HG02623 (cell line): Measurements from ENCODE around the gene STAG1.
"Not testable (repeated sequence)": the region's sequence is repeated elsewhere in the genome, so short reads cannot be mapped to it uniquely, and the experiment has no call there.

Experiments
- ATAC-seq: cut with Tn5 transposase; IDR thresholded peaks from one replicate; pipeline ENCODE4 v1.9.1; 2021; ENCODE audit warnings: moderate library complexity; ENCODE audit not compliant: unreplicated experiment

Gene STAG1

DNA sequence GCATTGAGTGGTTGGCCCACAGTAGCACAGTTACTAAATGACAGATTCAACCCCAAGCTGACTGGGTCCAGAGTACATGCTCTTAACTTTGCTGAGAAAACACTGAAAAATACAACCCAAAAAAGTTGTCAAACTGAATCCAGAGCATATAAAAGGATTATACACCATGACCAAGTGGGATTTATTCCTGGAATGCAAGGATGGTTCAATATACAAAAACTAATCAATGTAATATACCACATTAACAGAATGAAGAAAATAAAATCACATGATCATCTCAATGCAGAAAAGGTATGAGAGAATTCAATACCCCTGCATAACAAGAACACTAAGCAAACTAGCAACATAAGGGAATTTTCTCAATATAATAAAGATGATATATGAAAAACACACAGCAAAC, 98.5 kb downstream of the STAG1 start:
- no peak for ATAC-seq

DNA sequence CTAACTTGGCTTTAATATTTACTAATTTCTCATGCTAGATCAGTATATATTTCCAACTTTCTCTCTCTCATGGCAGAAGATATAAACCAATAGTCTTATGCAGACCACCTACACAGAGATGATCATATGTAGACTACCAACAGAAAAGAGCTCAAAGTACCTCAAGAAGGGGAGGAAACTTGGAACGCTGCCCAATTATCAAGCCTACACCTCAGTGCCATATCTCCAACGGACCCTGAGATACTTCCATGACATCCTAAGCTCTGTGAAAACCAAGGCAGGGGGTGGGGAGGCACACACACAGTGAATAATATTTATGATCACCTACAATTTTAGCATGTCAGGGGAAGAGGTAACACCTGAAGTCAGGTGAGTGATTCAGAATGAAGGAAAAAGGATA, 100.6 kb downstream of the STAG1 start:
- ATAC-seq, result no peak

DNA sequence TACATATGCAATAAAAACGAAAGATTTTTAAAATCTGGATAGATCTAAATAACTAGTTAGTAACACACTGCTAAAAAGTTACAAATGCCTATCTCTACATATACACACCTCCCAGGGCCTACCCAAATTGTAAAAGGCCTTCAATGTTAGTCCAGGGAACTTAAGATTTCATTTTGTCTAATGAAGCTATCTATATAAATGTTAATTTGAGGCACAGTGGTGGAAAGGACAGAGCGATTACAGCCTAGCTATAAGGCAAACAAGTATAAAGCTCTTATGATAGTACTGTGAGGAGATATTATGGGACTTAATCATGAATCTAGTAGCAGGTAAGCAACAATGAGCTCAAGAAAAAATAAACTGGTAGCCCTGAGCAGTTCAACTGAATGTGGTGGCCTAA, 101.7 kb downstream of the STAG1 start:
- no peak for ATAC-seq

DNA sequence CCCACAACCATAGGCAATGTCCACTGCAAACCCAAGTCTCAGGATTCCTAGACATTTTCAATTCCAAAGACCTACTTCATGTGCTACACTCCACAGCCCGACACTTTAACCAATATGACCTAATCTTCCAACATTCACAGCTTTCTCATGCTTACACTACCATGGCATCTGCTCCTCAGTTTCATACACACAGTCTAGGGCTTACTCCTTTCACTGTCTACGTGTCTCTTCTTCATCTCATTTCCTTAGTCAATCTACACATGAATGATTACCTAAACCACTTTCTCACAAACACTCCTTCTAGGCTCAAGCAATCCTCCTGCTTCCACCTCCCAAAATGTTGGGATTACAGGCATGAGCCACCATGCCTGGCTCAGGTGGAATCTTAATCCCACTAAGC, 106.3 kb downstream of the STAG1 start:
- ATAC-seq, result peak; percentile 71

DNA sequence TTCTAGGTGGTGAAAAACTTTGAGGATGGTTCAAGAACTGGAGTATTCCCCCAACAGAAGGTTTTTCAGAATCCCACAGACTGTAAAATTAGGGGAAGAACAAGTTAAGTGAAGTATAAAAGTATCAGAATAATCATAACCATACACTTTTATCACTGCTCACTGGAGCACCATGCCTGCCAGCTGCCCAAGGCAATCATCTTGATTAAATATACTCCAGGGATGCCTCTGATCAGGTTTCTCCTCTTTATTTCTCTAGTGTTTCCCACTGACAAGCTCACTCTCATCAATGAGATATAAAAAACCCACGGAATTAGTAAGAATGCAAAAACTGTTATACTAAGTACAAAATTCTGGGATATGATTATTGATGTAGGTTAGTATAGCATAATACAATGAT, 108.0 kb downstream of the STAG1 start:
- no peak for ATAC-seq

DNA sequence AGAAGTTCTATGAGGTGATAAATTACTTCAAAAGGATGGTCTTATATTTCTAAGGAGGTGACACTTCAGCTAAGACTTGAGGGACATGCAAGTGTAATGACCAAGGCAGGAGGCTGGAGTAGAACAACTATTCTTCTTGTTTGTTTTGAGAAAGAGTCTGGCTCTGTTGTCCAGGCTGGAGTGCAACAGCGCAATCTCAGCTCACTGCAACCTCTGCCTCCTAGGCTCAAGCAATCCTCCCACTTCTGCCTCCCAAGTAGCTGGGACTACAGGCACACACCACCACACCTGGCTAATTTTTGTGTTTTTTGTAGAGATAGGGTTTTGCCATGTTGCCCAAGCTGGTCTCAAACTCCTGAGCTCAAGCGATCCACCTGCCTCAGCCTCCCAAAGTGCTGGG, 108.8 kb downstream of the STAG1 start:
- not testable (repeated sequence) for ATAC-seq

DNA sequence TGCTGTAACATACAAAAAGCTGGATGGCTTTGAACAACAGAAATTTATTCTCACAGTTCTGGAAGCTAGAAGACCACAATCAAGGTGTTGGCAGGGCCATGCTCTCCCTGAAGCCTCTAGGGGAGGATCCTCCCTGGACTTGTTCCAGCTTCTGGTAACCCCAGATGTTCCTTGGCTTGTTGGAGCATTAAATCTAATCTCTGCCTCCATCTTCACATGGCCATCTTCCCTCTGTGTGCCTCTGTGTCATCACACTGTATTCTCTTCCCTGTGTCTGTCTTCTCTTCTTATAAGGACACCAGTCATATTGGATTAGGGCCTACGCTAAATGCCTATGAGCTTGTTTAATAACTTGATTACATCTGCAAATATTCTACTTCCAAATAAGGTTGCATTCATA, 109.5 kb downstream of the STAG1 start:
- no peak for ATAC-seq

DNA sequence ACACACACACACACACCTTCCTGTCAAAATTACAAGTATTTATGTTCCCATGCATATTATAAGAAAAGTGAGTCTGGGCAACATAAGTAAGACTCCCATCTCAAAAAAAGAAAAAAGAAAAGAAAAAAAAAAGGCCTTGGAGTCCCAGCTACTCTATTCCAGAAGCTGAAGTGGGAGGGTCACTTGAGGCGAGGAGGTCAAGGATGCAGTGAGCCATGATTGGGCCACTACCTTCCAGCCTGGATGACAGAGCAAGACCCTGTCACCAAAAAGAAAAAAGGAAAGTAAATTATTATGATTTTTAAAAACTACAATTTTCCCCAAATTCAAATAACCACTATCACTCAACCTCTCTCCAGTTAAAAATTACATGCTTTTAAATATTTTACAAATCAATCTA, 113.1 kb downstream of the STAG1 start:
- no peak for ATAC-seq

DNA sequence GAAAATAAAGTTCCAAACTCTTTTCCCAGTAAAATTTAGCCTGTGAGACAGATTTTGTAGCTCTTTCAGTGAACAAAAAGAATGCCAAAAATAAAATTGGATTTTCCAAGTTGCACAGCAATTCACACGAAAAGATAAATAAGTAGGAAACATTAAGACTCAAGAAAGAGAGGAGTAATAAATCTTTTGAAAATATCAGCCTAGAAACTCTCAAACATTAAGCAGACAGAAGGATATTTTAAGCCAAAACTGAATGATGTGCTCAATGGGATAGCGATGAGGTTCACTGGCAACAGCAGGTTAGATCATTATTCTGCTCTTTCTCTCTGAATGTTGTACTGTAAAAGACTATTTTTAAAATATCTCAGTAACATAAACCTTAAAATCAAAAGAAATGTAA, 115.0 kb downstream of the STAG1 start:
- ATAC-seq, result no peak

DNA sequence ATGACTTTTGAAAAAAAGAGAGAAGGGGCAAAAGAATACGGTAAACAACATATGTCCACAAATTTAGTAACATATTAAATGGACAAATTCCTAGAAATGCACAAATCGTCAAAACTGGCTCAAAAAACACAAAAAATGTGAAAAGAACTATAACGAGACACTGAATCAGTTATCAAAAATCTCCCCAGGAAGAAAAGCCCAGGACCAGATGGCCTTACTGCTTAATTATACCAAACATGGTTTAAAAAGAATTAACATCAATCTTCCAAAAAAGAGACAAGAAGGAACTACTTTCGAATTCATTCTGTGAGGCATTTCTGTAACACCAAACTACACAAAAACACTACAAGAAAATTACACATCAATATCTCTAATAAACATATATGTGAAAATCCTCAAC, 117.4 kb downstream of the STAG1 start:
- no peak for ATAC-seq

DNA sequence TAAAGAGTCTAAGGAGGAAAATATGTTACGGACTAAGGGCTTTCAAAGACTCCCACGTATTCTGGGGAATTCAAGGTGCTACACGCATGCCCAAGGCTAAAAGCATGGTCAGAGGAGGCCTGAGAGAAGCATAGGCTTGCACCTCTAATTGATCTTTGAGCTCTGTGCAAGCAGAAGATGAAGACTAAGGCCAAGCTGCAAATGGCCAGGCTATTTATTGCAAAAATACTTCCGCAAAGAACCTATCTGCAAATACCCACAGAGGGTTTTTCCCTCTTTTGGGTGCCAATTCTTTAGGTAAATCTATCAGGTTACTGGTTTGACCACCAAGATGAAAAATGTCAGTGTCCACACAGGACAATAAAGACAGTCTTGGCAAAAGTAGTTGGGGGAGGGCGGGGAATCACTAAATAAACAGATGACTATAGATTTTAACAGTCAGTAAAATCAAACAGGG, 119.5 kb downstream of the STAG1 start:
- ATAC-seq, result no peak

DNA sequence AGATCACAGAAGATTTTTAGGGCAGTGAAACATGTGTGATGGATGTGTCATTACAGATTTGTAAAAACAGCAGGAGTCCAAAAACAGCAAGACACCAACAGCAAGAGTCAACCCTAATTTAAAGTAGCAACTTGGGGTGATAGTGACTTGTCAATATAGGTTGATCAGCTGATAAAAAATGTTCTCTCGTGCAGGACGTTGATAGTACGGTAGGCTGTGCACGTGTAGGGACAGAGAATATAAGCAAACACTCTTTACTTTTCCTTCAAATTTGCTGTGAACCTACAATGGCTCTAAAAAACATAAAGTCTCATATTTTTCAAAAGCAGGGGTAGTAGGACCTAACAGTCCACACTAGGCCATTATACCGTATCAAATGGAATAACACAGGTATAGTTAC, 120.8 kb downstream of the STAG1 start:
- ATAC-seq, result no peak

DNA sequence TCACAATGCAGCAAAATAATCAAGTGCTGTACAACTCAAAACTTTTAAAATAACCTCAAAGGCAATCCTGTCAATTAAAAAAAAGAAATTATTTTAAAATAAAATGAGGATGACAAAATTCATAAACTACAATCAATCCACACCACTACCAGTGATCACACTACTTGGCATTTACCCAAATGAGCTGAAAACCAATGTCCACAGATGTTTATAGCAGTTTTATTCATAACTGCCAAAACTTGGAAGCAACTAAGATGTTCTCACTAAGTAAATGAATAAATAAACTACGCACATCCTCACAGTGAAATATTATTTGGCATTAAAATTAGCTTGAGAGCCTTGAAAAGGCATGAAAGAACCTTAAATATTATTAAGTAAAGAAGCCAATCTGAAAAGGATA, 121.3 kb downstream of the STAG1 start:
- no peak for ATAC-seq

DNA sequence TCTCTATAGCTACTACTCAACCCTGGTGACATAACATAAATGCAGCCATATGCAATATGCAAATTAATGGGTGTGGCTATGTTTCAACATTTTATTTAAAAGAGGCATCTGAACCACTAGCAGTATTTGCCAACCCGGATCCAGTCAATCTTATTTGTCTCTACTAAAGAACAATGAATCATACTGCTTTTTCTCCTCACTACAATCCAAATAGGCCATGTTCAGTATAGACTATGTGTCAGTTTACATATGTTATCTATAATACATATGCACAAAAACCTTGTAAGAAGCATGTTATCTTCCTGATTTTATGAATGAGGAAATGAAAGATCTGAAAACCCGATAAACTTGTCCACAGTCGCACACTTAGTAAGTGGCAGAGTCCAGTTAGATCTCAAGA, 125.7 kb downstream of the STAG1 start:
- no peak for ATAC-seq

DNA sequence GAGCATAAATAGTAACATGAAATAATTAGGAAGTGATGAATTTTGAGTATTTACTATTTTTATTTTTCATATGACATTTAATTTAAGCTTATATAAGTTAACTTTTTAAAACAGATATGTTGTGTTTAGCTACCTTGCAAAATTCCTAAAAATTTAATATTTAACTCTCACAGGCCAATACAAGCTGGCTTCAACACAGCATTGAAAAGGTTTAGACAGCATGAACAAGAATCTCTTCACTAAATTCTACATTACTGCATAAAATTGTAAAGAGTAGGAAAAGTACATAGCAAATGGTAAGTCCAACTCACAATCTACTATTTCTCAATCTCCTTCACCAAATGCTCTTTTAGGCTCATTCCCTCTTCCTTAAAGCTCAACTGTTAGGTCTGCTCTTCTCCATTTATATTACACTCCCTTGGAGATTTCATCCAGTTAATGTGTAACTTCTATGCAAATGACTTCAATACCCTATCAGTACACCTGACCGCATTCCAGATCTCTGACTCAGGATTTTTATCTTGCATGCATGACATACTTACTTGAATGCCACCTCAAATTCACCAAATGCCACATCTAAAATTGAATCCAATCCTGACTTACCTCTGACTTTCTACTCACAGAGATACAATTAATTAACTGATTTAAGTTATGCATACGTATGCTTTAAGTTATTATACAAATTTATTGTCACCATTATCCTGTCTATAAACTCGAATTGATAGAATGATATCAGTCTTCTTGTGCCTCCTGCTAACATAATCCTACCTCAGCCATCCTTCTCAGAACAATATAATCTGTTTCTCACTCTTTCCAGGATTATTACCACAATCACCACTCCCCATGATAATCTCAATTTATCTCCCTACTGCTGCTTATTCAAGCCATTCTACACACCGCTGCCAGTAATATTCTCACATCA, 127.0 kb downstream of the STAG1 start:
- no peak for ATAC-seq

DNA sequence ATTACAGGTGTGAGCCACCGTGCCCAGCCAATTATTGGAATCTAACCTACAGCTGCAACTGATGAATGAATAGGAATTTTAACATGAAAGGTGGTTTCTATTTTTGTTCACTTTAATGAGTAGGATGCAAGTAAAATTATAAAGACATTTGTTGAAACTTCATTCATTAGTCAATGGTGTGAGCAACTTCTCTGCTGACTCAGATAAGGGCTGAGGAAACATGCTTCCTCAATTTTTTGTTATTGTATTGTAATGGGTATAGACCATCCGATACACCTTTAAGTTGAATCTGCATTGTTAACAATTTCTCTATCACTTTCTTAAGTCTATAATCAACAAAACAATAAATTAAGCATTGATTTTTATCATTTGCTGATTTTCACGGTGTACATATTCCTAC, 127.8 kb downstream of the STAG1 start:
- ATAC-seq, result no peak

DNA sequence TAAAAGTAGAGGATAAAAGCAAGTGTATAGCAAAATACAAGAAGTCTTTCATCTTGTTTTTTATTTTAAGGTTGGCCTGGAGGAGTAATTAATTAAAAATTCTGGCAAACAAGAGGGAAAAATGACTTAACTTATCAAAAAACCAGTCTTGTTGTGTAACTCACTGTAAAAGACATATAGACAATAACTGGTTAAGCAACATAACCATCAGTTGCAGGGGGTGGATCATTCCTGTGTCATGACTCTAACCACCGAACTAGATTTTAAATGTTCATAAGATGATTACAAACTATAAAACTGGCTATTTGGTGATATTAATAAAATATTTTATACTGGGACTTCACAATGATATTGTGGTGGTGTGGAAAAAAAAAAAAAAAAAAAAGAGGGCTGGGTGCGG, 130.6 kb downstream of the STAG1 start:
- ATAC-seq, result no peak

DNA sequence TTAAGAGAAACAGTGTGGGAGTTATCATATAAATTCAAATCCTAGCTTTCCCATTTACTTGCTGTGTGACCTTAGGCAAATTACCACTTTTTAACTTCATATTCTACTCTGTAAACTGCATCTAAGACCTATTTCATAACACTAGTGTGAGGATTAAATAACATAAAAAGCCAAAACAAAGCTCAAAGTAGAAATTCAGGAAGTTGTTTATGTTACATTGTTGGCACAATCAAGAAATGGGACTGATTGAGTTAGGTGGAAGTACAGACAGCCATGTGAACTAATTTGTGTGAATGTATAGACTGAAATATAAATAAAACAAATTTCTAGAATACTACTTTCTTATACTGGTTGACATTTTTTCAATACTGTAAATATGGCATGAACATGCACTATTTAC, 131.7 kb downstream of the STAG1 start:
- no peak for ATAC-seq

DNA sequence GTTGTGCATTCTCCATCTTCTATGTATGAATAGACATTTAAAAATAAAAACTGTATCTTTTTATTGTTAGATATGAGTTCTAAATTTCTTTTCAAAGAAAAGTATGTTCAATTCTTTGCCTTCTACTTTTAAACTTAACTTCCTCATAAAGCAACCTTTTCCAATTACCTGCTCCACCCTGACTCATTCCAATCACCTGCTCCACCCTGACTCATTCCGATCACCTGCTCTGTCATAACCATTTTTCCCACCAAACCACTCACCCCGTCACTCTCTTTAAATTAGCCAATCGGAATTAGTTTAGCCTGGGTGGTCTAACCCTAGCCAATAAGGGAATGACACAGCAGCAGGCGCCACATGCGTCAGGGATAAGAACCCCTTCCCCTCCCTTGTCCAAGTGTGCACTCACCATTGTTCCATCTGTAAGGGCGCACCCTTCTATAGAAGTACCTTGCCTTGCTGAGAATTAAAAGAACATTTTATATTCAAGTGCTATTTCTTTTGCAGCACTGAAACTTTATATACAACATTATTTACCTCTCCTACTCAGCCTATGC, 134.1 kb downstream of the STAG1 start:
- ATAC-seq, result not testable (repeated sequence)

DNA sequence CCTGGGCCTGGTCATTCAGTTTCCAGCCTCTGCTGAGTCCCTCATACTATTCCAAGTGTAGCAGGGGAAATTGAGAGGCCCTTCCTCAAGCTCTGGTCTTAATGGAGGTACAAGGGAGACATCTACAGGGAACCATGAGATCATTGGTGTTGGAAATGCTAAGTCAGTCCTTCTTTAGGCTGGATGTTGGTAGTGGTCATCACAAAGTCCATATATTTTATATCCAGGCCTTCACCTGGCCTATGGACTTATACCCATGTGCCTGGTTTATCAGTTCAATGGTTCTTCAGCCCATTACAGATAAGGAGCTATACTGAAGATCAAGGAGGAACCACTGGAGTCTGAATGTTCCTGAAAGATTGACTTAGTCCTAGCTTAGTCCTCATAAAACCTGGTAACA, 135.0 kb downstream of the STAG1 start:
- no peak for ATAC-seq

DNA sequence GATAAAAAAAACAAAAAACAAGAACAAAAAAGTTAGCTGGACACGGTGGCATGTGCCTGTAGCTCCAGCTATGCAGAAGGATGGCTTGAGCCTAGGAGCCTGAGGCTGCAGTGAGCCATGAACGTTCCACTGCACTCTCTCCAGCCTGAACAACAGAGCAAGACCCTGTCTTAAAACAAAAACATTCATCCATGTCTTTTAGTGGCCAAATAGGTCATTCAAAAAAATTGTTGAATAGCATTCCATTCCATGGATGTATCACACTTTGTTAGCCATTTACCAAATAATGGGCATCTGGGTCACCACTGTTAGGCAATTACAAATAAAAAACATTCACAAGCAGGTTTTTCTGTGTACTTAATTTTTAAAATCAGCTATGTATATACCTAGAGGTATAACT, 139.7 kb downstream of the STAG1 start:
- ATAC-seq, result no peak

DNA sequence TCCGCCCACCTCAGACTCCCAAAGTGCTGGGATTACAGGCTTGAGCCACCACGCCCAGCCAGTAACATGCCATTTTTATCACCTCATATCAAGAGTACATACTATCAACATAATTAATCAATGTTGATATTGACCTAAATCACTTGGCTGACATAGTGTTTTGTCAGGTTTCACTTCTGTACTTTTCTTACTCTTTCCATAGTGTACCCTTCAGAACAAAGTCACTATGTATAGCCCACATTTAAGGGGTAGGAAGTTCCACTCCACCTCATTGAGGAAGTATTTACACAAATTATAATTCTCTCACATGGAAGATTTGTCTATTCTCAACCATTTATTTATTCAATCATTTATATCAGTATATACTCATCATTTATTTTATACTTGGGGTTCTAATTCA, 145.2 kb downstream of the STAG1 start:
- ATAC-seq, result no peak

DNA sequence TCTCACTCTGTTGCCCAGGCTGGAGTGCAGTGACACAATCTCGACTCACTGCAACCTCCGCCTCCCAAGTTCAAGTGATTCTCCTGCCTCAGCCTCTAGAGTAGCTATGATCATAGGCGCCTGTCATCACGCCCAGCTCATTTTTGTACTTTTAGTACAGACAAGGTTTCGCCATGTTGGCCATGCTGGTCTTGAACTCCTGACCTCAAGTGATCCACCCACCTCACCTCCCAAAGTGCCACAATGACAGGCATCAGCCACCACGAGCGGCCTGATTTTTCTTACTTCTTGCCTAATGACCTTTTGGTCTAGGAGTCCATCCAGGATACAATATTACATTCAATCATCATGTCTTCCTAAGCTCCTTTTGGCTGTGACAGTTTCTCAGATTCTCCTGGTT, 146.0 kb downstream of the STAG1 start:
- not testable (repeated sequence) for ATAC-seq
